ENCODE measurements around the gene LAMA3.

DNA sequence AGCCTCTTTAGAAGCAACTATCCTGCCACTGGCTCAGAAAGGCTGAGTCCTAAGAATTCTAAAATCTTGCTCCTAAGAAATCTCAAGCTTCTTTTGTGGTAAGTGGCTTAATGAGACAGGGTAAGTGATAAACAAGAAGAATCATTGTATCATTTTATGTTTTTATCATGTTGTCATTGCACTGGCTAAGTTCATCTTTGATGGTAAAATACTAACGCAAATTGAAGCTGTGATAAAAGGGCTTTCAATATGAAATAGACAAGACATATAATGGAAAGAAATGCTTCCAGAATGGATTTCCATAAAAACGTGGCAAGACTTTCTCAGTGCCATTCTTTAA is 303.7 kb downstream of the LAMA3 start:
- TF ChIP-seq POLR2AphosphoS5 (IDR thresholded peaks at IDR 0.05; ENCODE audit: low read depth) (no peak), EZH2 (IDR thresholded peaks at IDR 0.05; ENCODE audit: low read depth, unreplicated experiment) (no peak), EZH2phosphoT487 (IDR thresholded peaks at IDR 0.05; ENCODE audit: unreplicated experiment) (no peak), NANOG (IDR thresholded peaks at IDR 0.05; ENCODE audit: borderline replicate concordance) (no peak), CREB1 (CRISPR knock-in tag; IDR thresholded peaks at IDR 0.05; ENCODE audit: low read depth) (no peak), ZNF114 (CRISPR knock-in tag; IDR thresholded peaks at IDR 0.05) (no peak), ZNF331 (CRISPR knock-in tag; IDR thresholded peaks at IDR 0.05; ENCODE audit: low read depth) (no peak)
- TF ChIP-seq, protein P1, sequence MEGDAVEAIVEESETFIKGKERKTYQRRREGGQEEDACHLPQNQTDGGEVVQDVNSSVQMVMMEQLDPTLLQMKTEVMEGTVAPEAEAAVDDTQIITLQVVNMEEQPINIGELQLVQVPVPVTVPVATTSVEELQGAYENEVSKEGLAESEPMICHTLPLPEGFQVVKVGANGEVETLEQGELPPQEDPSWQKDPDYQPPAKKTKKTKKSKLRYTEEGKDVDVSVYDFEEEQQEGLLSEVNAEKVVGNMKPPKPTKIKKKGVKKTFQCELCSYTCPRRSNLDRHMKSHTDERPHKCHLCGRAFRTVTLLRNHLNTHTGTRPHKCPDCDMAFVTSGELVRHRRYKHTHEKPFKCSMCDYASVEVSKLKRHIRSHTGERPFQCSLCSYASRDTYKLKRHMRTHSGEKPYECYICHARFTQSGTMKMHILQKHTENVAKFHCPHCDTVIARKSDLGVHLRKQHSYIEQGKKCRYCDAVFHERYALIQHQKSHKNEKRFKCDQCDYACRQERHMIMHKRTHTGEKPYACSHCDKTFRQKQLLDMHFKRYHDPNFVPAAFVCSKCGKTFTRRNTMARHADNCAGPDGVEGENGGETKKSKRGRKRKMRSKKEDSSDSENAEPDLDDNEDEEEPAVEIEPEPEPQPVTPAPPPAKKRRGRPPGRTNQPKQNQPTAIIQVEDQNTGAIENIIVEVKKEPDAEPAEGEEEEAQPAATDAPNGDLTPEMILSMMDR (conservative IDR thresholded peaks at IDR 0.05; ENCODE audit: low read depth in 2 of 2): no peak
- TF ChIP-seq, protein P2, sequence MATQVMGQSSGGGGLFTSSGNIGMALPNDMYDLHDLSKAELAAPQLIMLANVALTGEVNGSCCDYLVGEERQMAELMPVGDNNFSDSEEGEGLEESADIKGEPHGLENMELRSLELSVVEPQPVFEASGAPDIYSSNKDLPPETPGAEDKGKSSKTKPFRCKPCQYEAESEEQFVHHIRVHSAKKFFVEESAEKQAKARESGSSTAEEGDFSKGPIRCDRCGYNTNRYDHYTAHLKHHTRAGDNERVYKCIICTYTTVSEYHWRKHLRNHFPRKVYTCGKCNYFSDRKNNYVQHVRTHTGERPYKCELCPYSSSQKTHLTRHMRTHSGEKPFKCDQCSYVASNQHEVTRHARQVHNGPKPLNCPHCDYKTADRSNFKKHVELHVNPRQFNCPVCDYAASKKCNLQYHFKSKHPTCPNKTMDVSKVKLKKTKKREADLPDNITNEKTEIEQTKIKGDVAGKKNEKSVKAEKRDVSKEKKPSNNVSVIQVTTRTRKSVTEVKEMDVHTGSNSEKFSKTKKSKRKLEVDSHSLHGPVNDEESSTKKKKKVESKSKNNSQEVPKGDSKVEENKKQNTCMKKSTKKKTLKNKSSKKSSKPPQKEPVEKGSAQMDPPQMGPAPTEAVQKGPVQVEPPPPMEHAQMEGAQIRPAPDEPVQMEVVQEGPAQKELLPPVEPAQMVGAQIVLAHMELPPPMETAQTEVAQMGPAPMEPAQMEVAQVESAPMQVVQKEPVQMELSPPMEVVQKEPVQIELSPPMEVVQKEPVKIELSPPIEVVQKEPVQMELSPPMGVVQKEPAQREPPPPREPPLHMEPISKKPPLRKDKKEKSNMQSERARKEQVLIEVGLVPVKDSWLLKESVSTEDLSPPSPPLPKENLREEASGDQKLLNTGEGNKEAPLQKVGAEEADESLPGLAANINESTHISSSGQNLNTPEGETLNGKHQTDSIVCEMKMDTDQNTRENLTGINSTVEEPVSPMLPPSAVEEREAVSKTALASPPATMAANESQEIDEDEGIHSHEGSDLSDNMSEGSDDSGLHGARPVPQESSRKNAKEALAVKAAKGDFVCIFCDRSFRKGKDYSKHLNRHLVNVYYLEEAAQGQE (IDR thresholded peaks at IDR 0.05; ENCODE audit: unreplicated experiment): no peak
